SKM-1 treated with dmso at 0.1 percent for 144 hours (cell line): ENCODE data around the gene SOX18.

Experiments
- DNase-seq: peaks from one replicate; lab custom pipeline; 2025; ENCODE audit not compliant: unreplicated experiment; lab: John Stamatoyannopoulos, UW

SOX18 gene

GRCh38 chr20:64053841-64054661 lies 4.6 kb upstream of the SOX18 start:
- DNase-seq: no peak

GRCh38 chr20:64052987-64053840 lies 3.8 kb upstream of the SOX18 start:
- no peak for DNase-seq

GRCh38 chr20:64052326-64052722 lies 2.9 kb upstream of the SOX18 start:
- no peak for DNase-seq

- no peak for DNase-seq
Observed at GRCh38 chr20:64051561-64052325, 2.3 kb upstream of the SOX18 start.

GRCh38 chr20:64051033-64051452 lies 1.6 kb upstream of the SOX18 start:
- DNase-seq: no peak

- no peak for DNase-seq
Observed at GRCh38 chr20:64050261-64051032, 1.0 kb upstream of the SOX18 start.

GRCh38 chr20:64049878-64050260 lies 430 bp upstream of the SOX18 start:
- no peak for DNase-seq

- DNase-seq: no peak
Observed at GRCh38 chr20:64048402-64049044, 916 bp downstream of the SOX18 start.

- no peak for DNase-seq
Observed at GRCh38 chr20:64047968-64048401, 1.5 kb downstream of the SOX18 start.

- no peak for DNase-seq
Observed at GRCh38 chr20:64047046-64047389, 2.4 kb downstream of the SOX18 start.

GRCh38 chr20:64045346-64046011 lies 4.0 kb downstream of the SOX18 start:
- DNase-seq: no peak

GRCh38 chr20:64044484-64045247 lies 4.8 kb downstream of the SOX18 start:
- DNase-seq: no peak

GRCh38 chr20:64043768-64044167 lies 5.7 kb downstream of the SOX18 start:
- no peak for DNase-seq

- no peak for DNase-seq
Observed at GRCh38 chr20:64042054-64042781, 7.2 kb downstream of the SOX18 start.

GRCh38 chr20:64041781-64042053 lies 7.7 kb downstream of the SOX18 start:
- DNase-seq: no peak

- no peak for DNase-seq
Observed at GRCh38 chr20:64041040-64041780, 8.2 kb downstream of the SOX18 start.

- DNase-seq: no peak
Observed at GRCh38 chr20:64040231-64041039, 9.0 kb downstream of the SOX18 start.
